BJ (cell line): ENCODE results near the gene NR2F1. TPM values are rescaled to one million over a fixed set of nuclear protein-coding genes. Genes with fewer than 3 reads are reported as not detected.

Source experiments
- CTCF ChIA-PET: fragments of 350-600 bp; formaldehyde crosslinking; extraction: SDS; loops from one replicate; lab custom pipeline; 2021; ENCODE audit warnings: antibody characterized with exemption, inconsistent platforms; lab: Yijun Ruan, JAX
- POLR2A ChIA-PET: fragments of 300-600 bp; sonication (Branson Sonifier 250); formaldehyde crosslinking; extraction: SDS; loops from one replicate; lab custom pipeline; 2021; ENCODE audit warnings: antibody characterized with exemption; lab: Charles Lee
- DNase-seq: peaks from one replicate; pipeline ENCODE4 v3.0.0-alpha.2; 2011; ENCODE audit warnings: low read depth
- H3K27me3 ChIP-seq: 2 replicates; pipeline ENCODE4 v1.6.0; 2011; ENCODE audit warnings: low read length; ENCODE audit not compliant: control insufficient read depth, insufficient read depth
- H3K36me3 ChIP-seq: 2 replicates; pipeline ENCODE4 v1.5.1; 2011; ENCODE audit warnings: low read length; ENCODE audit not compliant: control insufficient read depth, insufficient read depth
- H3K4me3 ChIP-seq: 2 replicates; pipeline ENCODE4 v1.5.1; 2011; ENCODE audit warnings: low read depth, mild to moderate bottlenecking, control low read depth, low read length
- CTCF ChIP-seq: IDR thresholded peaks from 2 replicates; pipeline ENCODE4 v1.5.1; 2011; ENCODE audit warnings: low read depth, mild to moderate bottlenecking, control low read depth, inconsistent platforms, low read length, moderate library complexity; ENCODE audit not compliant: insufficient read depth
- polyA plus RNA-seq: library from polyadenylated mRNA; depleted of rRNA; stranded (reverse); fragments of >200 nt; gene quantifications from 2 replicates; pipeline ENCODE4 v1.2.3, GENCODE V29; 2011

NR2F1 gene
- polyA plus RNA-seq, 1 experiment, result 39.4 TPM

- DNase-seq, result no peak
- POLR2A ChIA-PET, result interaction anchor here (0.6 kb wide), 1 partner anchor 1202 kb away, joined by 15 read pairs; no protein-coding TSS in a partner anchor
- Histone ChIP-seq H3K4me3 (peak overlapping the region; percentile 75), H3K27me3 (no peaks in the 10 kb centered on the region), H3K36me3 (peaks cover 9% of the 10 kb centered on the region)
- CTCF ChIA-PET, result interaction anchor here (0.9 to 1.7 kb wide), 5 partner anchors 12 to 419 kb away, joined by 3 to 5 read pairs (median 4); no protein-coding TSS in a partner anchor
- TF ChIP-seq CTCF, result no peak
Observed at GRCh38 chr5:93583768-93584595, 960 bp downstream of the NR2F1 start.

DNA sequence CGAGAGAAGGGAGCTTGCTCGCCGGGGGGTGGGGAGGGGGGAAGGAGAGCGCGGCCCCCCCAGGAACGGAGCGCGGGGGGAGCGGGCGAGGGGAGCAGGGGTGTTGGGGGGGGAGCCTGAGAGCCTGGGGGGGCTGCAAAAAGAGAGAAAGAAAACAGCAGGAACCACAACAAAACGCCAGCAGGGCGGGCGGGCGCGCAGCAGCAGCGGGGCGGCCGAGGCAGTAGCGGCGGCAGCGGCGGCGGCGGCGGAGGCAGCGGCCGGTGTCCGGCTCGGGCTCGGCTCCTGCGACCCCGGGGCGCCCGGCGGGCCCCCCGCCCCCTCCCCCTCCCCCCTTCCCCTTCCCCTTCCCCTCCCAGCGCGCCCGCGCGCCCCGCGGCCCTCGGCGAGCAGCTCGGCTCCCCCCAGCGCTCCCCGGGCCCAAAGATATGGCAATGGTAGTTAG, 1.6 kb downstream of the NR2F1 start:
- TF ChIP-seq CTCF, result no peak
- CTCF ChIA-PET, result interaction anchor here (1.0 to 2.0 kb wide), 4 partner anchors 17 to 217 kb away, joined by 4 to 5 read pairs (median 4); no protein-coding TSS in a partner anchor
- Histone ChIP-seq H3K27me3 (no peaks in the 10 kb centered on the region), H3K4me3 (peak overlapping the region; percentile 75), H3K36me3 (peaks cover 9% of the 10 kb centered on the region)
- DNase-seq, result no peak
- POLR2A ChIA-PET, result interaction anchor here (0.6 kb wide), 1 partner anchor 1201 kb away, joined by 15 read pairs; no protein-coding TSS in a partner anchor

- H3K36me3 ChIP-seq, result peaks cover 9% of the 10 kb centered on the region
- no peaks in the 10 kb centered on the region for H3K27me3 ChIP-seq
- ChIA-PET POLR2A (interaction anchor here (1.1 kb wide), 1 partner anchor 204 kb away, joined by 4 read pairs; no protein-coding TSS in a partner anchor), CTCF (interaction anchor here (1.0 to 2.0 kb wide), 5 partner anchors 15 to 1137 kb away, joined by 3 to 5 read pairs (median 4); no protein-coding TSS in a partner anchor)
- DNase-seq, result no peak
- no peak for TF ChIP-seq CTCF
- H3K4me3 ChIP-seq, result peak overlapping the region; percentile 75
Observed at GRCh38 chr5:93585041-93585766, 2.2 kb downstream of the NR2F1 start.

DNA sequence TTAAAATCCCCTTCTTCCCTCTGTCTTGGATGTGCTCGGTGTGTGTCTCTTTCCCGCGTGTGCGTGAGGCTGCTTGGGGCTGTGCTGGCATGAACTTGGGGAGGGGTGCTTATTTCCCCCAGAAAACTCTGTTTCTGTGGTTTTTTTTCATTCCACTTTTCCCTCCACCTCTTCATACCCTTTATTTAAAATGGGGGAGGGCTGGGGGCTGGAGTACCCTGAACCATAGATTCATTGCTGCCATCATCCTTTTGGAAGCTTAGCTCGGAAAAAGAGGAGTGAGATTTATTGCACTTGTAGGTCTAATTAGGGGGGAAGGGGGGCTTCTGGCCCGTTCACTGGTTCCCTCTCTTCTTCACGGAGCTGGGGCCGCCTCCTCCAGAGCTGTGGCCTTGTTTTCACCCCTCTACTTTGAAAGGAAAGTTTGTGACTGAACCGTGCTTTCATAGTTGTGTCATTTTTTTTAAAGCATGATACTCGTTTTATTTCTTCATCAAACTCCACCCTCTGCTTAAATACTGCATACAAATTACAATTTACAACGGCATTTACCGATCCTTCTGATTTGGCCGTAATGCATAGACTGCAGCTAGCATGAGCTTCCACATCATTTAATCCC, 2.9 kb downstream of the NR2F1 start:
- POLR2A ChIA-PET, result interaction anchor here (1.1 kb wide), 1 partner anchor 203 kb away, joined by 4 read pairs; no protein-coding TSS in a partner anchor
- no peak for TF ChIP-seq CTCF
- H3K36me3 ChIP-seq, result peaks cover 9% of the 10 kb centered on the region
- peak overlapping the region; percentile 75 for H3K4me3 ChIP-seq
- CTCF ChIA-PET, result interaction anchor here (1.0 to 2.0 kb wide), 4 partner anchors 14 to 1137 kb away, joined by 3 to 5 read pairs (median 4); no protein-coding TSS in a partner anchor
- no peak for DNase-seq
- no peaks in the 10 kb centered on the region for H3K27me3 ChIP-seq
